Activated T-cell treated with anti-CD3 and anti-CD28 coated beads, Interleukin-2, amount 50 U/mL, for 72 hours (primary cell): ENCODE results near the gene PXK. TPM values are rescaled to one million over a fixed set of nuclear protein-coding genes. Genes with fewer than 3 reads are reported as not detected.

ENCODE experiments used
- ATAC-seq, 2 donors: fragments of 150-1000 bp; cut with Tn5 transposase; replicated peaks in 1 of 2; 2 replicates each; pipeline ENCODE4 v1.10.0; 2021; ENCODE audit warnings: moderate library complexity in 2 of 2, mild to moderate bottlenecking in 1 of 2
- DNase-seq, 2 donors: peaks; one replicate each; pipeline ENCODE4 v3.0.0; 2021 to 2022; ENCODE audit warnings: mixed read lengths in 1 of 2
- H3K27ac Mint-ChIP-seq: one replicate; pipeline ENCODE4 v1.8.0; 2022; ENCODE audit warnings: mild to moderate bottlenecking, moderate library complexity, mixed read lengths
- H3K27me3 Mint-ChIP-seq: one replicate; pipeline ENCODE4 v1.8.0; 2022; ENCODE audit warnings: low read depth, mixed read lengths
- H3K36me3 Mint-ChIP-seq, 2 donors: one replicate each; pipeline ENCODE4 v1.8.0; 2022; ENCODE audit warnings: mixed read lengths in 2 of 2, mild to moderate bottlenecking in 1 of 2; ENCODE audit not compliant: insufficient read depth in 2 of 2
- H3K4me1 Mint-ChIP-seq: one replicate; pipeline ENCODE4 v1.8.0; 2022; ENCODE audit warnings: low read depth, mixed read lengths
- H3K4me3 Mint-ChIP-seq, 2 donors: one replicate each; pipeline ENCODE4 v1.8.0; 2022; ENCODE audit warnings: mild to moderate bottlenecking in 2 of 2, mixed read lengths in 2 of 2, moderate library complexity in 2 of 2
- H3K9me3 Mint-ChIP-seq, 2 donors: one replicate each; pipeline ENCODE4 v1.8.0; 2022; ENCODE audit warnings: mixed read lengths in 2 of 2
- total RNA-seq, 2 donors: library from RNA; stranded (reverse); gene quantifications; one replicate each; pipeline ENCODE4 v1.2.3, GENCODE V29; 2022

PXK gene
- total RNA-seq, 2 donors from 2014 or later, result 76.1 to 79.0 TPM

GRCh38 chr3:58342676-58343075, 10.0 kb downstream of the PXK start:
- no peak for DNase-seq
- Mint-ChIP-seq H3K9me3 (no peaks in the 10 kb centered on the region), H3K36me3 (peaks cover 2 to 17% of the 10 kb centered on the region in 2 donors), H3K27ac (no peak overlapping the region), H3K27me3 (no peaks in the 10 kb centered on the region), H3K4me3 (no peak overlapping the region), H3K4me1 (peaks cover 30% of the 10 kb centered on the region)
- no peak for ATAC-seq

- H3K27ac Mint-ChIP-seq, result no peak overlapping the region
- H3K4me3 Mint-ChIP-seq, result no peak overlapping the region
- no peaks in the 10 kb centered on the region for H3K9me3 Mint-ChIP-seq
- H3K27me3 Mint-ChIP-seq, result no peaks in the 10 kb centered on the region
- ATAC-seq (peak in 1 of 2 donors; percentile 37), DNase-seq (no peak)
- H3K36me3 Mint-ChIP-seq, result peaks cover 5 to 14% of the 10 kb centered on the region in 2 donors
- H3K4me1 Mint-ChIP-seq, result peaks cover 48% of the 10 kb centered on the region
Observed at GRCh38 chr3:58345457-58345856, 12.8 kb downstream of the PXK start.

- H3K4me1 Mint-ChIP-seq, result peaks cover 55% of the 10 kb centered on the region
- DNase-seq, result no peak
- peaks cover 4 to 11% of the 10 kb centered on the region in 2 donors for H3K36me3 Mint-ChIP-seq
- H3K9me3 Mint-ChIP-seq, result no peaks in the 10 kb centered on the region
- ATAC-seq, result peak; percentile 82 to 83
- no peaks in the 10 kb centered on the region for H3K27me3 Mint-ChIP-seq
- H3K27ac Mint-ChIP-seq, result peak overlapping the region; percentile 20
- H3K4me3 Mint-ChIP-seq, result peak overlapping the region; percentile 49
Observed at GRCh38 chr3:58346368-58346767, 13.7 kb downstream of the PXK start.

- H3K4me1 Mint-ChIP-seq, result peaks cover 69% of the 10 kb centered on the region
- peaks cover 5 to 18% of the 10 kb centered on the region in 2 donors for H3K36me3 Mint-ChIP-seq
- H3K4me3 Mint-ChIP-seq, result no peak overlapping the region
- no peak for DNase-seq
- no peak for ATAC-seq
- no peak overlapping the region for H3K27ac Mint-ChIP-seq
- no peaks in the 10 kb centered on the region for H3K27me3 Mint-ChIP-seq
- H3K9me3 Mint-ChIP-seq, result no peaks in the 10 kb centered on the region
Observed at GRCh38 chr3:58347984-58348383, 15.3 kb downstream of the PXK start.

GRCh38 chr3:58349792-58350626, 17.3 kb downstream of the PXK start:
- no peaks in the 10 kb centered on the region for H3K27me3 Mint-ChIP-seq
- ATAC-seq, result peak in 1 of 2 donors; percentile 41
- H3K27ac Mint-ChIP-seq, result peak overlapping the region; percentile 79
- peak overlapping the region; percentile 35 to 68 for H3K4me3 Mint-ChIP-seq
- peaks cover 8 to 21% of the 10 kb centered on the region in 2 donors for H3K36me3 Mint-ChIP-seq
- H3K4me1 Mint-ChIP-seq, result peaks cover 81% of the 10 kb centered on the region
- no peak for DNase-seq
- no peaks in the 10 kb centered on the region for H3K9me3 Mint-ChIP-seq

- H3K27me3 Mint-ChIP-seq, result no peaks in the 10 kb centered on the region
- no peak for DNase-seq
- H3K27ac Mint-ChIP-seq, result no peak overlapping the region
Observed at GRCh38 chr3:58350627-58351013, 17.9 kb downstream of the PXK start.

GRCh38 chr3:58351920-58352319, 19.2 kb downstream of the PXK start:
- Mint-ChIP-seq H3K27me3 (no peaks in the 10 kb centered on the region), H3K4me1 (peaks cover 80% of the 10 kb centered on the region), H3K9me3 (no peaks in the 10 kb centered on the region), H3K27ac (no peak overlapping the region), H3K36me3 (peaks cover 8 to 21% of the 10 kb centered on the region in 2 donors), H3K4me3 (no peak overlapping the region)
- DNase-seq (no peak), ATAC-seq (no peak)

More at GRCh38 chr3:58350627-58351013, 17.9 kb downstream of the PXK start:
- no peak for ATAC-seq
- Mint-ChIP-seq H3K9me3 (no peaks in the 10 kb centered on the region), H3K4me3 (peak overlapping the region; percentile 5 to 68), H3K4me1 (peaks cover 80% of the 10 kb centered on the region), H3K36me3 (peaks cover 8 to 21% of the 10 kb centered on the region in 2 donors)

- Mint-ChIP-seq H3K4me3 (no peak overlapping the region), H3K9me3 (no peaks in the 10 kb centered on the region), H3K4me1 (peaks cover 80% of the 10 kb centered on the region), H3K36me3 (peaks cover 8 to 18% of the 10 kb centered on the region in 2 donors), H3K27me3 (no peaks in the 10 kb centered on the region), H3K27ac (no peak overlapping the region)
- no peak for ATAC-seq
- DNase-seq, result no peak
Observed at GRCh38 chr3:58352626-58353025, 19.9 kb downstream of the PXK start.

- Mint-ChIP-seq H3K4me1 (peaks cover 86% of the 10 kb centered on the region), H3K36me3 (peaks cover 5 to 14% of the 10 kb centered on the region in 2 donors), H3K4me3 (peak overlapping the region; percentile 63 to 70), H3K9me3 (no peaks in the 10 kb centered on the region), H3K27ac (peak overlapping the region; percentile 75), H3K27me3 (no peaks in the 10 kb centered on the region)
- DNase-seq (peak; percentile 41 to 44), ATAC-seq (peak; percentile 59 to 75)
Observed at GRCh38 chr3:58353722-58354553, 21.2 kb downstream of the PXK start.

- H3K4me1 Mint-ChIP-seq, result peaks cover 74% of the 10 kb centered on the region
- no peaks in the 10 kb centered on the region for H3K9me3 Mint-ChIP-seq
- no peaks in the 10 kb centered on the region for H3K27me3 Mint-ChIP-seq
- ATAC-seq (no peak), DNase-seq (no peak)
- no peak overlapping the region for H3K4me3 Mint-ChIP-seq
- H3K27ac Mint-ChIP-seq, result no peak overlapping the region
- peaks cover 5 to 14% of the 10 kb centered on the region in 2 donors for H3K36me3 Mint-ChIP-seq
Observed at GRCh38 chr3:58355179-58355578, 22.5 kb downstream of the PXK start.

GRCh38 chr3:58356054-58356453, 23.4 kb downstream of the PXK start:
- peak overlapping the region; percentile 28 for H3K27ac Mint-ChIP-seq
- H3K4me3 Mint-ChIP-seq, result peak overlapping the region in 1 of 2 donors; percentile 20
- DNase-seq, result no peak
- H3K9me3 Mint-ChIP-seq, result no peaks in the 10 kb centered on the region
- H3K27me3 Mint-ChIP-seq, result no peaks in the 10 kb centered on the region
- H3K36me3 Mint-ChIP-seq, result peaks cover 5 to 14% of the 10 kb centered on the region in 2 donors
- ATAC-seq, result no peak
- H3K4me1 Mint-ChIP-seq, result peaks cover 65% of the 10 kb centered on the region

- H3K9me3 Mint-ChIP-seq, result no peaks in the 10 kb centered on the region
- no peaks in the 10 kb centered on the region for H3K27me3 Mint-ChIP-seq
- peak overlapping the region; percentile 71 for H3K27ac Mint-ChIP-seq
- H3K4me1 Mint-ChIP-seq, result peaks cover 55% of the 10 kb centered on the region
- peak overlapping the region in 1 of 2 donors; percentile 33 for H3K4me3 Mint-ChIP-seq
- no peak for DNase-seq
- no peak for ATAC-seq
- H3K36me3 Mint-ChIP-seq, result peaks cover 5 to 13% of the 10 kb centered on the region in 2 donors
Observed at GRCh38 chr3:58357402-58357801, 24.7 kb downstream of the PXK start.

- H3K4me3 Mint-ChIP-seq, result no peak overlapping the region
- no peak overlapping the region for H3K27ac Mint-ChIP-seq
- no peaks in the 10 kb centered on the region for H3K9me3 Mint-ChIP-seq
- ATAC-seq (peak; percentile 77 to 80), DNase-seq (peak in 1 of 2 donors; percentile 32)
- no peaks in the 10 kb centered on the region for H3K27me3 Mint-ChIP-seq
- peaks cover 3 to 7% of the 10 kb centered on the region in 2 donors for H3K36me3 Mint-ChIP-seq
- H3K4me1 Mint-ChIP-seq, result peaks cover 49% of the 10 kb centered on the region
Observed at GRCh38 chr3:58358092-58358491, 25.4 kb downstream of the PXK start.
